ENCODE measurements around the gene CHRNB1. TPM values are rescaled to one million over a fixed set of nuclear protein-coding genes. Genes with fewer than 3 reads are reported as not detected.

Gene CHRNB1
- polyA plus RNA-seq, 1 donor (not counting 4 experiments of a cell fraction or from before 2014, with no cell fraction given): 22.0 TPM

- Histone ChIP-seq H3K4me3 (ENCODE audit: control insufficient read depth in 2 of 3, extremely low read depth in 1 of 3, insufficient read depth in 2 of 3, low read depth in 1 of 3, low read length in 3 of 3) (no peak overlapping the region), H3K9ac (ENCODE audit: control insufficient read depth, extremely low read depth, insufficient read depth, low read length) (peak overlapping the region; percentile 22), H2AFZ (ENCODE audit: control insufficient read depth, low read length) (no peak overlapping the region), H4K20me1 (ENCODE audit: control insufficient read depth, extremely low read depth, insufficient read depth, low read length) (no peaks in the 10 kb centered on the region), H3K36me3 (ENCODE audit: control insufficient read depth in 2 of 2, extremely low read depth in 1 of 2, insufficient read depth in 2 of 2, low read length in 2 of 2) (peaks cover 13 to 31% of the 10 kb centered on the region in 2 experiments), H3K79me2 (ENCODE audit: control insufficient read depth, insufficient read depth, low read length) (peaks cover 22% of the 10 kb centered on the region), H3K27ac (ENCODE audit: control insufficient read depth, insufficient read depth, low read length) (peak overlapping the region; percentile 64), H3K9me1 (ENCODE audit: control insufficient read depth, extremely low read depth, insufficient read depth, low read length) (no peaks in the 10 kb centered on the region), H3K9me3 (ENCODE audit: control insufficient read depth, low read depth, low read length) (no peaks in the 10 kb centered on the region), H3K27me3 (ENCODE audit: control insufficient read depth, extremely low read depth, insufficient read depth, low read length) (no peaks in the 10 kb centered on the region), H3K4me1 (ENCODE audit: control insufficient read depth, extremely low read depth, insufficient read depth, low read length) (peaks cover 24% of the 10 kb centered on the region), H3K4me2 (ENCODE audit: control insufficient read depth, extremely low read depth, insufficient read depth, low read depth, low read length) (no peak overlapping the region)
- TF ChIP-seq CTCF (optimal IDR thresholded peaks at IDR 0.05 in 1 of 3, IDR thresholded peaks at IDR 0.05 in 1 of 3, conservative IDR thresholded peaks at IDR 0.05 in 1 of 3; ENCODE audit: extremely low read depth in 1 of 3, insufficient read depth in 2 of 3, low read length in 3 of 3) (no peak), EZH2 (IDR thresholded peaks at IDR 0.05; ENCODE audit: low read length) (no peak)
- dilution Hi-C loops (cut with MboI; ENCODE audit: extremely low pct_ligation_motif_present, low sequenced_read_pairs): no loop called here
- no peak for FAIRE-seq
- no peak for DNase-seq (ENCODE audit: low read depth, low spot score)
Observed at GRCh38 chr17:7463372-7463846, 18.5 kb downstream of the CHRNB1 start.

GRCh38 chr17:7464081-7464480, 19.2 kb downstream of the CHRNB1 start:
- no peaks in the 10 kb centered on the region for H4K20me1 ChIP-seq (ENCODE audit: control insufficient read depth, extremely low read depth, insufficient read depth, low read length)
- H3K9me3 ChIP-seq (ENCODE audit: control insufficient read depth, low read depth, low read length): no peaks in the 10 kb centered on the region
- dilution Hi-C loops (cut with MboI; ENCODE audit: extremely low pct_ligation_motif_present, low sequenced_read_pairs): no loop called here
- peaks cover 29% of the 10 kb centered on the region for H3K79me2 ChIP-seq (ENCODE audit: control insufficient read depth, insufficient read depth, low read length)
- TF ChIP-seq CTCF (optimal IDR thresholded peaks at IDR 0.05 in 1 of 3, IDR thresholded peaks at IDR 0.05 in 1 of 3, conservative IDR thresholded peaks at IDR 0.05 in 1 of 3; ENCODE audit: extremely low read depth in 1 of 3, insufficient read depth in 2 of 3, low read length in 3 of 3): peak in 1 of 3 experiments; percentile 25
- TF ChIP-seq EZH2 (IDR thresholded peaks at IDR 0.05; ENCODE audit: low read length): no peak
- H3K4me3 ChIP-seq (ENCODE audit: control insufficient read depth in 2 of 3, extremely low read depth in 1 of 3, insufficient read depth in 2 of 3, low read depth in 1 of 3, low read length in 3 of 3): no peak overlapping the region
- no peak overlapping the region for H3K4me2 ChIP-seq (ENCODE audit: control insufficient read depth, extremely low read depth, insufficient read depth, low read depth, low read length)
- FAIRE-seq (peak; percentile 26), DNase-seq (ENCODE audit: low read depth, low spot score) (no peak)
- peaks cover 18 to 34% of the 10 kb centered on the region in 2 experiments for H3K36me3 ChIP-seq (ENCODE audit: control insufficient read depth in 2 of 2, extremely low read depth in 1 of 2, insufficient read depth in 2 of 2, low read length in 2 of 2)
- H3K27me3 ChIP-seq (ENCODE audit: control insufficient read depth, extremely low read depth, insufficient read depth, low read length): no peaks in the 10 kb centered on the region
- H3K9me1 ChIP-seq (ENCODE audit: control insufficient read depth, extremely low read depth, insufficient read depth, low read length): no peaks in the 10 kb centered on the region
- H3K4me1 ChIP-seq (ENCODE audit: control insufficient read depth, extremely low read depth, insufficient read depth, low read length): peaks cover 24% of the 10 kb centered on the region
- H3K27ac ChIP-seq (ENCODE audit: control insufficient read depth, insufficient read depth, low read length): peak overlapping the region; percentile 64
- H3K9ac ChIP-seq (ENCODE audit: control insufficient read depth, extremely low read depth, insufficient read depth, low read length): peak overlapping the region; percentile 22
- H2AFZ ChIP-seq (ENCODE audit: control insufficient read depth, low read length): peak overlapping the region; percentile 9
